ENCODE data around the gene MKLN1. TPM values are rescaled to one million over a fixed set of nuclear protein-coding genes. Genes with fewer than 3 reads are reported as not detected.

Gene MKLN1
- total RNA-seq, 1 experiment from 2014 or later = 90.2 TPM

- BruUV-seq (replicated peaks) = no TSS peak
- no peaks in the 10 kb centered on the region for H3K36me3 ChIP-seq (ENCODE audit: insufficient read depth, low read length, poor library complexity, severe bottlenecking)
- DNase-seq (ENCODE audit: low spot score) = no peak
- H3K27ac ChIP-seq (ENCODE audit: low read depth, low read length, poor library complexity, severe bottlenecking) = no peak overlapping the region
- intact Hi-C loops (cut with micrococcal nuclease; ENCODE audit: unreplicated experiment) = no loop called here
- TF ChIP-seq EZH2 (IDR thresholded peaks at IDR 0.05; ENCODE audit: borderline replicate concordance, low read depth, low read length, poor library complexity, severe bottlenecking) (no peak), CTCF (conservative IDR thresholded peaks at IDR 0.05; ENCODE audit: low read depth, low read length) (no peak)
- H3K4me3 ChIP-seq (ENCODE audit: low read depth, low read length, poor library complexity, severe bottlenecking) = no peak overlapping the region
- no peaks in the 10 kb centered on the region for H3K4me1 ChIP-seq (ENCODE audit: insufficient read depth, low read length, poor library complexity, severe bottlenecking)
- no peaks in the 10 kb centered on the region for H3K27me3 ChIP-seq (replicated peaks; ENCODE audit: insufficient read depth, low read depth, low read length, poor library complexity)
- CTCF ChIA-PET = no interaction called here
- no peaks in the 10 kb centered on the region for H3K9me3 ChIP-seq (ENCODE audit: low read depth, low read length, poor library complexity, severe bottlenecking)
- POLR2A ChIA-PET (ENCODE audit: low non-redundant PET) = no interaction called here
These were observed 27.6 kb upstream of the MKLN1 start for GRCh38 chr7:131300078-131300477.

- POLR2A ChIA-PET (ENCODE audit: low non-redundant PET) = no interaction called here
- TF ChIP-seq CTCF (conservative IDR thresholded peaks at IDR 0.05; ENCODE audit: low read depth, low read length) (no peak), EZH2 (IDR thresholded peaks at IDR 0.05; ENCODE audit: borderline replicate concordance, low read depth, low read length, poor library complexity, severe bottlenecking) (no peak)
- intact Hi-C loops (cut with micrococcal nuclease; ENCODE audit: unreplicated experiment) = no loop called here
- no peak for DNase-seq (ENCODE audit: low spot score)
- H3K4me1 ChIP-seq (ENCODE audit: insufficient read depth, low read length, poor library complexity, severe bottlenecking) = no peaks in the 10 kb centered on the region
- H3K9me3 ChIP-seq (ENCODE audit: low read depth, low read length, poor library complexity, severe bottlenecking) = no peaks in the 10 kb centered on the region
- no peaks in the 10 kb centered on the region for H3K36me3 ChIP-seq (ENCODE audit: insufficient read depth, low read length, poor library complexity, severe bottlenecking)
- H3K27me3 ChIP-seq (replicated peaks; ENCODE audit: insufficient read depth, low read depth, low read length, poor library complexity) = no peaks in the 10 kb centered on the region
- H3K4me3 ChIP-seq (ENCODE audit: low read depth, low read length, poor library complexity, severe bottlenecking) = no peak overlapping the region
- CTCF ChIA-PET = no interaction called here
- no TSS peak for BruUV-seq (replicated peaks)
- no peak overlapping the region for H3K27ac ChIP-seq (ENCODE audit: low read depth, low read length, poor library complexity, severe bottlenecking)
These were observed 26.9 kb upstream of the MKLN1 start for GRCh38 chr7:131300572-131301466.

- no peaks in the 10 kb centered on the region for H3K36me3 ChIP-seq (ENCODE audit: insufficient read depth, low read length, poor library complexity, severe bottlenecking)
- no peaks in the 10 kb centered on the region for H3K4me1 ChIP-seq (ENCODE audit: insufficient read depth, low read length, poor library complexity, severe bottlenecking)
- ChIA-PET POLR2A (ENCODE audit: low non-redundant PET) (no interaction called here), CTCF (no interaction called here)
- no TSS peak for BruUV-seq (replicated peaks)
- TF ChIP-seq EZH2 (IDR thresholded peaks at IDR 0.05; ENCODE audit: borderline replicate concordance, low read depth, low read length, poor library complexity, severe bottlenecking) (no peak), CTCF (conservative IDR thresholded peaks at IDR 0.05; ENCODE audit: low read depth, low read length) (no peak)
- H3K4me3 ChIP-seq (ENCODE audit: low read depth, low read length, poor library complexity, severe bottlenecking) = no peak overlapping the region
- DNase-seq (ENCODE audit: low spot score) = no peak
- no peak overlapping the region for H3K27ac ChIP-seq (ENCODE audit: low read depth, low read length, poor library complexity, severe bottlenecking)
- no peaks in the 10 kb centered on the region for H3K27me3 ChIP-seq (replicated peaks; ENCODE audit: insufficient read depth, low read depth, low read length, poor library complexity)
- peaks cover 5% of the 10 kb centered on the region for H3K9me3 ChIP-seq (ENCODE audit: low read depth, low read length, poor library complexity, severe bottlenecking)
- intact Hi-C loops (cut with micrococcal nuclease; ENCODE audit: unreplicated experiment) = no loop called here
These were observed 25.2 kb upstream of the MKLN1 start for GRCh38 chr7:131302446-131302845.
